A549 (cell line): ENCODE results near the gene TPPP3. TPM values are rescaled to one million over a fixed set of nuclear protein-coding genes. Genes with fewer than 3 reads are reported as not detected.

Source experiments
- ATAC-seq, 2 experiments: fragments of 200-7000 bp in 1 of 2; fragments of >200 bp in 1 of 2; cut with Nextera tagmentation in 1 of 2; cut with Tn5 transposase in 1 of 2; 3 replicates each; pipeline versions ENCODE4 v1.8.0 to v1.9.1; 2018 to 2020; ENCODE audit warnings: mild to moderate bottlenecking in 1 of 2, moderate library complexity in 1 of 2
- CTCF ChIA-PET: fragments of 300-600 bp; sonication (Branson Sonifier 250); formaldehyde crosslinking; extraction: SDS; loops from one replicate; lab custom pipeline; 2021; ENCODE audit warnings: antibody characterized with exemption, inconsistent platforms; lab: Yijun Ruan, JAX
- POLR2A ChIA-PET: fragments of 350-600 bp; formaldehyde crosslinking; extraction: SDS; loops from one replicate; lab custom pipeline; 2021; ENCODE audit warnings: antibody characterized with exemption, inconsistent platforms; lab: Yijun Ruan, JAX
- DNase-seq, 2 experiments: peaks; one replicate each; pipeline versions ENCODE4 v3.0.0 to v3.0.0-alpha.2; 2011 to 2016; ENCODE audit warnings: low read depth in 1 of 2, low spot score in 1 of 2
- FAIRE-seq: peaks from 2 replicates; lab custom pipeline; 2011; peaks lifted over from hg19 to GRCh38; lab: Jason Lieb, UNC
- H3K27ac ChIP-seq, 2 experiments: fragments of >200 bp; sonication (Bioruptor Twin); formaldehyde crosslinking; 3 replicates each; pipeline ENCODE4 v1.5.1; 2016 to 2017
- H3K4me1 ChIP-seq: fragments of >200 bp; sonication (Bioruptor Twin); formaldehyde crosslinking; 3 replicates; pipeline ENCODE4 v1.6.1; 2016
- H3K4me2 ChIP-seq: fragments of >200 bp; sonication (Bioruptor Twin); formaldehyde crosslinking; 3 replicates; pipeline ENCODE4 v1.6.1; 2016
- H3K4me3 ChIP-seq: fragments of >200 bp; sonication (Bioruptor Twin); formaldehyde crosslinking; 3 replicates; pipeline ENCODE4 v1.5.1; 2016
- H3K9me3 ChIP-seq: fragments of >200 bp; sonication (Bioruptor Twin); formaldehyde crosslinking; 3 replicates; pipeline ENCODE4 v1.6.1; 2016
- BHLHE40 ChIP-seq: IDR thresholded peaks from 2 replicates; pipeline ENCODE4 v1.6.1; 2012; ENCODE audit warnings: low read depth, low read length, inconsistent platforms
- CEBPB ChIP-seq, 2 experiments: fragments of >200 bp in 1 of 2; sonication (Bioruptor Twin) in 1 of 2; formaldehyde crosslinking in 1 of 2; IDR thresholded peaks; 2 replicates each; pipeline ENCODE4 v1.6.1; 2012 to 2016
- CHD2 ChIP-seq: fragments of 150-350 bp; IDR thresholded peaks from 2 replicates; pipeline ENCODE4 v1.6.1; 2014; ENCODE audit warnings: low read length; ENCODE audit not compliant: partially characterized antibody
- CHD4 ChIP-seq: fragments of 200-600 bp; sonication (generic); IDR thresholded peaks from 2 replicates; pipeline ENCODE4 v1.6.1; 2016; ENCODE audit warnings: antibody characterized with exemption, mild to moderate bottlenecking, borderline replicate concordance
- E2F6 ChIP-seq: IDR thresholded peaks from 2 replicates; pipeline ENCODE4 v1.6.1; 2012; ENCODE audit warnings: low read depth, borderline replicate concordance
- EHMT2 ChIP-seq: fragments of 200-600 bp; sonication (generic); IDR thresholded peaks from 2 replicates; pipeline ENCODE4 v1.6.1; 2016; ENCODE audit warnings: antibody characterized with exemption, low read depth, mild to moderate bottlenecking, moderate library complexity
- EP300 ChIP-seq, 2 experiments: fragments of >200 bp; sonication (Bioruptor Twin); formaldehyde crosslinking; IDR thresholded peaks; 2 replicates in 1 of 2; 3 replicates in 1 of 2; pipeline ENCODE4 v1.6.1; 2016 to 2017
- ESRRA ChIP-seq: fragments of 150-350 bp; IDR thresholded peaks from 2 replicates; pipeline ENCODE4 v1.6.1; 2014; ENCODE audit warnings: mild to moderate bottlenecking, low read length, borderline replicate concordance
- GATA3 ChIP-seq: IDR thresholded peaks from 2 replicates; pipeline ENCODE4 v1.6.1; 2012; ENCODE audit warnings: borderline replicate concordance
- HDAC2 ChIP-seq: fragments of 200-600 bp; sonication (generic); IDR thresholded peaks from 2 replicates; pipeline ENCODE4 v1.6.1; 2016
- JUN ChIP-seq, 2 experiments: fragments of >200 bp; sonication (Bioruptor Twin); formaldehyde crosslinking; IDR thresholded peaks; 2 replicates in 1 of 2; 3 replicates in 1 of 2; pipeline ENCODE4 v1.6.1; 2016 to 2017
- MAFK ChIP-seq: fragments of 450-650 bp; IDR thresholded peaks from 2 replicates; pipeline ENCODE4 v1.6.1; 2014; ENCODE audit not compliant: partially characterized antibody
- MYC ChIP-seq: IDR thresholded peaks from 2 replicates; pipeline ENCODE4 v1.6.1; 2012; ENCODE audit warnings: mild to moderate bottlenecking, inconsistent platforms, low read length, improper control_type of control experiment, borderline replicate concordance
- PBX3 ChIP-seq: IDR thresholded peaks from 2 replicates; pipeline ENCODE4 v1.6.1; 2012
- PHF8 ChIP-seq: fragments of 200-600 bp; sonication (generic); IDR thresholded peaks from 2 replicates; pipeline ENCODE4 v1.6.1; 2016; ENCODE audit warnings: low read depth, mild to moderate bottlenecking, antibody characterized with exemption, moderate library complexity, borderline replicate concordance
- POLR2AphosphoS2 ChIP-seq: conservative IDR thresholded peaks from 2 replicates; pipeline ENCODE4 v1.6.1; 2012; ENCODE audit warnings: low read length, improper control_type of control experiment, inconsistent platforms
- RAD21 ChIP-seq, 2 experiments: fragments of >200 bp in 1 of 2; sonication (Bioruptor Twin) in 1 of 2; formaldehyde crosslinking in 1 of 2; IDR thresholded peaks in 1 of 2; conservative IDR thresholded peaks in 1 of 2; 2 replicates in 1 of 2; 3 replicates in 1 of 2; pipeline ENCODE4 v1.6.1; 2012 to 2018; ENCODE audit warnings: inconsistent platforms in 1 of 2
- RARB ChIP-seq: fragments of 250-450 bp; sonication (Bioruptor Pico); IDR thresholded peaks from 2 replicates; pipeline ENCODE4 v1.8.0; 2021; ENCODE audit warnings: mild to moderate bottlenecking, moderate library complexity
- RNF2 ChIP-seq: fragments of 200-600 bp; sonication (generic); IDR thresholded peaks from 2 replicates; pipeline ENCODE4 v1.6.1; 2016; ENCODE audit warnings: low read depth, mild to moderate bottlenecking, antibody characterized with exemption, moderate library complexity, borderline replicate concordance
- SMC3 ChIP-seq: fragments of >200 bp; sonication (Bioruptor Twin); formaldehyde crosslinking; IDR thresholded peaks from 3 replicates; pipeline ENCODE4 v1.6.1; 2018; ENCODE audit warnings: inconsistent platforms
- SREBF2 ChIP-seq: fragments of 450-650 bp; IDR thresholded peaks from 2 replicates; pipeline ENCODE4 v1.6.1; 2014; ENCODE audit warnings: mild to moderate bottlenecking, moderate library complexity
- ZC3H11A ChIP-seq: fragments of 450-650 bp; IDR thresholded peaks from 2 replicates; pipeline ENCODE4 v1.6.1; 2014; ENCODE audit warnings: antibody characterized with exemption, mild to moderate bottlenecking
- ZNF302 ChIP-seq: fragments of 250-450 bp; sonication (Bioruptor Pico); IDR thresholded peaks from 2 replicates; pipeline ENCODE4 v1.9.0; 2021; ENCODE audit warnings: inconsistent platforms, mild to moderate bottlenecking, moderate library complexity
- WGBS: methylation state at CpG from one replicate; pipeline ENCODE4 v1.1.6; 2017; ENCODE audit errors: missing lambda C conversion rate; 5-methylcytosine and 5-hydroxymethylcytosine counted together
- polyA plus RNA-seq, 4 experiments: library from polyadenylated mRNA; depleted of rRNA in 3 of 4; stranded (reverse); fragments of >200 nt; fragmentation: RNase III in 1 of 4; extraction: RNeasy Plus Mini Kit Qiagen cat#74134 plus additional on column Dnase treatment in 1 of 4; gene quantifications; 2 replicates in 3 of 4; 3 replicates in 1 of 4; pipeline ENCODE4 v1.2.3, GENCODE V29; 2011 to 2017
- TF ChIP-seq, protein P1 (sequence below): fragments of >200 bp; sonication (Bioruptor Twin); formaldehyde crosslinking; IDR thresholded peaks from 3 replicates; pipeline ENCODE4 v1.5.1; 2016
- TF ChIP-seq, protein P2 (sequence below): fragments of >200 bp; sonication (Bioruptor Twin); formaldehyde crosslinking; IDR thresholded peaks from 2 replicates; pipeline ENCODE4 v1.6.1; 2016
- TF ChIP-seq, protein P3 (sequence below): fragments of 150-350 bp; IDR thresholded peaks from 2 replicates; pipeline ENCODE4 v1.6.1; 2014; ENCODE audit warnings: low read depth, mild to moderate bottlenecking, low read length

Gene TPPP3
- polyA plus RNA-seq, 2 of the 4 experiments (the other 2 are of a cell fraction): 9.4 to 10.9 TPM

DNA sequence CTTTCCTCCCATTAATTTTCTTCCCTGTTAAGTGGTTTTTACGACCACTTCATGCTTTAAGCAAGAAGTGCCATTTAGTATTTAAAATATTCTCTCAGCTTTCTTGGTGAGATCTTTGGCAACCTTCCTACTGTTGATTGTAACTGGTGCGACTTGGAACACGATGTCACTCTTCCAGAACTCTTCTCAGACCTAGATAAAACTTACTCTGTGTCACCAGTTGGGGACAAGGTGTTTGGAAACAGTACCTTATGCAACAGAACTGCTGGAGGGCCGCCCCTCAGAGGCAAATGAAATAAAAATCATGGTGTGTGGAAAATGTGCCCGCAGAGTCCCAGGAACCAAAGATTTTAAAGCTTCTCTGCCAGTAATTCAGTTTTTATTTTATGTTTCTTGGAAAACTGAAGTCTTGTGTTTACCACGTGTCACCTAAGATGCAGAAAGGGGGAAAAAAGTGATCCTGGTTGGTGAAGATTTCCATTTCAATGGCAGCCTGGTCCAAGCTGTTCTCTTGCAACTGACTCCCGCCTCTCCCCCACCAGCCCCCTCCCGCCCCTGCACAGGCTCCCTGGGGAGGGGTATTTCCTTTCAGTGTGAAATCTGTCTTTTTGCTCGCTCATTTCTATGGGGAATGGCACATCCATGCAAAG is 30.4 kb upstream of the TPPP3 start (continued):
- TF ChIP-seq, protein P1, sequence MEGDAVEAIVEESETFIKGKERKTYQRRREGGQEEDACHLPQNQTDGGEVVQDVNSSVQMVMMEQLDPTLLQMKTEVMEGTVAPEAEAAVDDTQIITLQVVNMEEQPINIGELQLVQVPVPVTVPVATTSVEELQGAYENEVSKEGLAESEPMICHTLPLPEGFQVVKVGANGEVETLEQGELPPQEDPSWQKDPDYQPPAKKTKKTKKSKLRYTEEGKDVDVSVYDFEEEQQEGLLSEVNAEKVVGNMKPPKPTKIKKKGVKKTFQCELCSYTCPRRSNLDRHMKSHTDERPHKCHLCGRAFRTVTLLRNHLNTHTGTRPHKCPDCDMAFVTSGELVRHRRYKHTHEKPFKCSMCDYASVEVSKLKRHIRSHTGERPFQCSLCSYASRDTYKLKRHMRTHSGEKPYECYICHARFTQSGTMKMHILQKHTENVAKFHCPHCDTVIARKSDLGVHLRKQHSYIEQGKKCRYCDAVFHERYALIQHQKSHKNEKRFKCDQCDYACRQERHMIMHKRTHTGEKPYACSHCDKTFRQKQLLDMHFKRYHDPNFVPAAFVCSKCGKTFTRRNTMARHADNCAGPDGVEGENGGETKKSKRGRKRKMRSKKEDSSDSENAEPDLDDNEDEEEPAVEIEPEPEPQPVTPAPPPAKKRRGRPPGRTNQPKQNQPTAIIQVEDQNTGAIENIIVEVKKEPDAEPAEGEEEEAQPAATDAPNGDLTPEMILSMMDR: no peak
- no peak for TF ChIP-seq ZNF302
- no peak for TF ChIP-seq EHMT2
- no peak for TF ChIP-seq ZC3H11A

GRCh38 chr16:67423015-67423414 is 29.7 kb upstream of the TPPP3 start:
- no peak overlapping the region for H3K4me2 ChIP-seq
- DNase-seq (no peak), FAIRE-seq (no peak), ATAC-seq (no peak)
- no peak overlapping the region for H3K4me3 ChIP-seq
- no peaks in the 10 kb centered on the region for H3K4me1 ChIP-seq
- TF ChIP-seq EP300 (IDR thresholded peaks at IDR 0.05) (no peak), MYC (no peak), CHD2 (no peak), PBX3 (no peak), JUN (IDR thresholded peaks at IDR 0.05) (no peak), HDAC2 (no peak), MAFK (no peak), GATA3 (no peak), SREBF2 (no peak)
- ChIA-PET CTCF (interaction anchor here (1.0 to 10.9 kb wide), 4 partner anchors 10 to 98 kb away, joined by 3 to 207 read pairs (median 90); no protein-coding TSS in a partner anchor), POLR2A (no interaction called here)
- 68% methylated on average over 5 of the region's 5 CpGs for WGBS
- H3K27ac ChIP-seq: no peak overlapping the region
- no peaks in the 10 kb centered on the region for H3K9me3 ChIP-seq

- Histone ChIP-seq H3K4me3 (no peak overlapping the region), H3K27ac (no peak overlapping the region), H3K9me3 (no peaks in the 10 kb centered on the region), H3K4me1 (no peaks in the 10 kb centered on the region; the same call in 2 of the 3 replicates), H3K4me2 (no peak overlapping the region)
- POLR2A ChIA-PET: no interaction called here
- DNase-seq: no peak
- TF ChIP-seq, protein P2, sequence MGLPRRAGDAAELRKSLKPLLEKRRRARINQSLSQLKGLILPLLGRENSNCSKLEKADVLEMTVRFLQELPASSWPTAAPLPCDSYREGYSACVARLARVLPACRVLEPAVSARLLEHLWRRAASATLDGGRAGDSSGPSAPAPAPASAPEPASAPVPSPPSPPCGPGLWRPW: no peak
- TF ChIP-seq RNF2: no peak
- TF ChIP-seq GATA3: no peak
- TF ChIP-seq ESRRA: no peak
- TF ChIP-seq SREBF2: no peak
- TF ChIP-seq BHLHE40: no peak
- no peak for ATAC-seq
- CTCF ChIA-PET: interaction anchor here (0.7 to 10.9 kb wide), 5 partner anchors 23 to 160 kb away, joined by 3 to 207 read pairs (median 4); no protein-coding TSS in a partner anchor
- 65% methylated on average over 4 of the region's 4 CpGs for WGBS
- no peak for FAIRE-seq
Measured at GRCh38 chr16:67421030-67421429, 27.7 kb upstream of the TPPP3 start.

GRCh38 chr16:67419931-67420330 is 26.6 kb upstream of the TPPP3 start:
- CTCF ChIA-PET: interaction anchor here (0.6 to 10.9 kb wide), 3 partner anchors 7 to 78 kb away, joined by 3 to 207 read pairs (median 52); no protein-coding TSS in a partner anchor
- H3K4me1 ChIP-seq: peaks cover 8% of the 10 kb centered on the region; the same call in 2 of the 3 replicates
- H3K4me3 ChIP-seq: no peak overlapping the region
- WGBS: 66% methylated on average over 3 of the region's 3 CpGs
- no peaks in the 10 kb centered on the region for H3K9me3 ChIP-seq
- H3K27ac ChIP-seq: no peak overlapping the region
- POLR2A ChIA-PET: interaction anchor here (1.0 kb wide), 1 partner anchor 11 kb away, joined by 3 read pairs; the partner anchor contains the start of gene HSD11B2
- no peak for FAIRE-seq
- no peak overlapping the region for H3K4me2 ChIP-seq
- ATAC-seq: peak; percentile 12 to 51; a peak in 2 of 6 replicates
- peak in 1 of 2 experiments; percentile 35 for DNase-seq
- no peak for TF ChIP-seq RAD21 (conservative IDR thresholded peaks at IDR 0.05 in 1 of 2, IDR thresholded peaks at IDR 0.05 in 1 of 2)
- no peak for TF ChIP-seq MYC
- no peak for TF ChIP-seq RARB
- no peak for TF ChIP-seq CEBPB (IDR thresholded peaks at IDR 0.05)
- no peak for TF ChIP-seq PHF8
- no peak for TF ChIP-seq SREBF2
- no peak for TF ChIP-seq POLR2AphosphoS2
- TF ChIP-seq, protein P3, sequence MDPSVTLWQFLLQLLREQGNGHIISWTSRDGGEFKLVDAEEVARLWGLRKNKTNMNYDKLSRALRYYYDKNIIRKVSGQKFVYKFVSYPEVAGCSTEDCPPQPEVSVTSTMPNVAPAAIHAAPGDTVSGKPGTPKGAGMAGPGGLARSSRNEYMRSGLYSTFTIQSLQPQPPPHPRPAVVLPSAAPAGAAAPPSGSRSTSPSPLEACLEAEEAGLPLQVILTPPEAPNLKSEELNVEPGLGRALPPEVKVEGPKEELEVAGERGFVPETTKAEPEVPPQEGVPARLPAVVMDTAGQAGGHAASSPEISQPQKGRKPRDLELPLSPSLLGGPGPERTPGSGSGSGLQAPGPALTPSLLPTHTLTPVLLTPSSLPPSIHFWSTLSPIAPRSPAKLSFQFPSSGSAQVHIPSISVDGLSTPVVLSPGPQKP: no peak
- TF ChIP-seq SMC3: no peak
- no peak for TF ChIP-seq CHD4
- no peak for TF ChIP-seq E2F6
